GM18499 (cell line): ENCODE measurements around the gene CDC42EP4.

Experiments used
- ATAC-seq: cut with Tn5 transposase; IDR thresholded peaks from one replicate; pipeline ENCODE4 v1.9.1; 2021; ENCODE audit warnings: moderate number of reproducible peaks; ENCODE audit not compliant: insufficient read depth, unreplicated experiment

The CDC42EP4 gene, protein sequence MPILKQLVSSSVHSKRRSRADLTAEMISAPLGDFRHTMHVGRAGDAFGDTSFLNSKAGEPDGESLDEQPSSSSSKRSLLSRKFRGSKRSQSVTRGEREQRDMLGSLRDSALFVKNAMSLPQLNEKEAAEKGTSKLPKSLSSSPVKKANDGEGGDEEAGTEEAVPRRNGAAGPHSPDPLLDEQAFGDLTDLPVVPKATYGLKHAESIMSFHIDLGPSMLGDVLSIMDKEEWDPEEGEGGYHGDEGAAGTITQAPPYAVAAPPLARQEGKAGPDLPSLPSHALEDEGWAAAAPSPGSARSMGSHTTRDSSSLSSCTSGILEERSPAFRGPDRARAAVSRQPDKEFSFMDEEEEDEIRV

DNA sequence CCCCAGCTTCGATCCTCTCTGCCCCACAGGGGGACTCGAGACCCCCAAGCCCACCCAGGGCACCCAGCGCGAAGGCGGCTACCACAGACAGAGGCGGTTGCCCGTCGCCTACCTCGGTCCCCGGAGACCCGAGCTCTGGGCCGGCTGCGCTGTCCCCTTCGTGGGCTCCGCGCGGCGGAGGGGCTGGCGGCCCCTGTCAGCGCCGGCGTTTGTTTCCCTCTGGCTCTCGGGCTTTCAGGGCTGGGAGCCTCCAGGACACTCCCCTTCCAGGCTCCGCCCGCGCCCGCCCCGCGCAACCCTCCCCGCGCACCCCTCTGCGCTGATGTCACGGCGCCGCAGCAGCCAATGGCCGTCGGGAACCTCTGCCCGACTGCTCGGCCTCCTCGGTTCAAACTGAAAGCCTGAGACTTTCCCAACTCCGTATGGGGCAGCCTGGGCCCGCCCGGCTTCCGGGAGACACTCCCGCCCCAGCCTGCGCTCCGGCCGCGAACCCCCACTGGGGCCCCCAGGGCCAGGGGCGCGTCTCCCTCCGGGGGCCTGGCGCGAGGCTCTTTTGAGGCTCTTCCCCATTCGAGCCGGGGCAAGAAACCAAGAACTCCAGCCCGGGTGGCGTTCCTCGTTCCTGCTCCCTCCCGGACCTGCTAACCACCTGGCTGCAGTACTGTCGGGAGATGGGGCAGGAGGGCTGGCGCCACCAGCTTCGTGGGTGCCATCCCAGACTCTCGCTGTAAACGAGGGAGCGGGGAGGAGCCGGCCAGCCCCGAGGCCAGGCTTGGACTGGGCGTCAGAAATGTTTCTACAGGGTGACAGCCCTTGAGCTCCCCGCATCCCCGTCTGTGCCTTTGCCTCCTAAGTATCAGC is at the start of gene CDC42EP4:
Gene CDC42EP4 (minus strand): TSS at position 221 of the 861 bp plus-strand sequence. CDS start 25,501 bp downstream, outside the sequence.
- ATAC-seq, result peak; percentile 78

DNA sequence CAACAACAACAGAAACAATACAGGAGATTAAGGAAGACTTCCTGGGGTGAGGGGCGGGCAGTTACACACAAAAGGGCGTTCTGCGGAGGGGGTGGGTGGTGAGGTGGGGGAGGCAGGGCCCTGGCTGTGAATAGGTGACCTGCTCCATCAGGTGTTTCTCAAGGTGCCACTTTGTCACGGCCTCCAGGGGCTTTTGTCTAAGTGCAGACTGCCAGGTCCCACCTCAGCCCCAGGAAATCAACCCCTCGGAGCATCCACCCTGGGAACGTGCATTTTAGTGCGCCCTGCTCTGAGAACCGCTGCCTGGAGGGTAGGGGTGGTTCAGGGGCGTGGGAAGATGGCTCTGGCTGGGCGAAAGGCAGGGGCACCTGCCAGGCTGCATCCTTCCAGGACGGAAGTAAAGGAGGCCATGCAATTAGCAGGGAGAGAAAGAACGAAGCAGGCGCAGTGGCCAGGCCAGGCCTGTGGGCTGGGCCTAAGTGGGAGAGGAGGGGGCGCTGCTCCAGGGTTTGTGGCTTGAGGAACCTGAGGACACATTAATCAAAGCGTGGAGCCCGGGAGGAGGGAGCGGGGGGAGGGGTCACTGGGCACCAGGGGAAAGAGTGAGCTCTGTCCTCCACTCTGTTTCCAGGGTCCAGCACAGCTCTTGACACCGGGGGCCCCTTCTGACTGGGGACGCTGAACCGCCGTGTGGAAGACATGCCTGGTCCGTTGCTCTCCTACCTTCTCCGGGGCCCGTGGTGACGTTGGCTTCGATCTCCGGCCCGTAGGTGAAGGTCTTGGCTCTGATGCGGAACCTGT is 49.4 kb upstream of the CDC42EP4 start:
- no peak for ATAC-seq

DNA sequence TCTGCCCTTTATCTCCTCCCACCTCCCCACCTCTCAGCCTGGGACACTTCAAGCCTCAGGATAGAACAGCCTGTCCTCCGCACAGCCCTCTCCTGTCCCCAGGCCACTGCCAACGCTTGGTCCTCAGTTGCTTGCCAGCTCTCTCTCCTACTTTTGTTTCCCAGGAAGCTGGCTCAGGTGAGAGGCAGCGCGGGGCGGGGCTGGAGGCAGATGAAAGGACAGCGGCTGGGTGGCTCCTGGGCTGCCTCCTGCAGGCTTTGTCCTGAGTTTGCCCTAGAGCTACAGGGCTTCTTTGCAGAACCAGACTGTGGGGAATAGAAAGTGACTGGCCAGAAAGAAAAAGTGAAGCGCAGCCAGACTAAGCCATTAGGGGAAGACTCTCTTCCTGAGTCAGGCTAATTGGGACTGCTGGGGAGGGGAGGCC is 48.2 kb upstream of the CDC42EP4 start:
- ATAC-seq, result no peak

DNA sequence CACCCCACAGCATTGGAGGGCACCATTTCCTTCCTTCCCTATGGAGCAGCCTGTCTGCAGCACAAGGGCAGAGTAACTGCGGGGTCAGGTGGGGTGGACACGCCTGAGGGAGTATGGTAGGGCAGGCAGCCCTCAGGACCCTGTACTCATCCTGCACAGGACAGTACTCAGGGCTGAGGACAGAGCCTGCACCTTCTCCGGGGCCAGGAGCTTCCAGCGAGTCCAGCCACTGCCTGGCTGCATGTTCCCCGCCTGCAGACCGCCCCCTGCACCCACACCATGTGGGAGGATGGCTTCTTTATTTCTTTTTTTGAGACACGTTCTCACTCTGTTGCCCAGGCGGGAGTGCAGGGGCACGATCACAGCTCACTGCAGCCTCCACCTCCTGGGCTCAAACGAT is 47.6 kb upstream of the CDC42EP4 start:
- ATAC-seq, result no peak

DNA sequence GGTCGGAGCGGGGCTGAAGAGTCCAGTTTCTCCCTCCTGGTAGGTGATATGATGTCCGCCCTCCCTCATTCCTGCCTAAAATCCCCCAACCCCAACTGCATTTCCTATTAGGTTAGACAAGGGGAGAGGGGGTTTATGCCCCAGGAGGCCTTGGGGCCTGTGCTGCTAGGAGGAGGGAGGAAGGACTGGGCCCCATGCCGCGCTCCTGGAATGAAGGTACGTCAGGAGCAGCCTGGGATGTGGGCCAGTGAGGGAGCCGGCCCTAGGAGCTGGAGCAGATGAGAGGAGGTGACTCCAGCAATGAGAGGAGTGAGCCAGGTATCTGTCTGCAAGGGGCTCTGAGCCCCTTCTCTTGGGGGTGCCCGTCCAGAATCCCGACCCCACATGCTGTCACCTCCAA is 46.9 kb upstream of the CDC42EP4 start:
- no peak for ATAC-seq

DNA sequence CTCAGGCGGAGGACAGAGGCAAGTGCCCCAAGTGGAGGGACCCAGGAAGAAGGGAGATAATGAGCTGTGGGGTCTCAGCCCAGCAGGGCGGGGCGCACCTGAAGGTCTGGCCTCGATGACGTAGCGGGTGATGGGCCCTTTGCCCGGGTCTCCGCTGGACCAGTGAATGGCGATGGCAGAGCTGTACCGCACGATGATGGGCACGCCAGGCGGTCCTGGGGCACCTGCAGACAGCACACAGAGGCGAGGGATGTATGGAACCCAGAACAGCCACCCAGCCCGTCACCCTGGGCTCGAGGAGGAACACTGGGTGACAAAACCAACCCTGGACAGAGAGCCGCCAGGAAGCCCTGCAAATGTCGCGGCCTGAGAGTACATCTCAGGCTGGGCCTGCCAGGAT is 46.2 kb upstream of the CDC42EP4 start:
- no peak for ATAC-seq

DNA sequence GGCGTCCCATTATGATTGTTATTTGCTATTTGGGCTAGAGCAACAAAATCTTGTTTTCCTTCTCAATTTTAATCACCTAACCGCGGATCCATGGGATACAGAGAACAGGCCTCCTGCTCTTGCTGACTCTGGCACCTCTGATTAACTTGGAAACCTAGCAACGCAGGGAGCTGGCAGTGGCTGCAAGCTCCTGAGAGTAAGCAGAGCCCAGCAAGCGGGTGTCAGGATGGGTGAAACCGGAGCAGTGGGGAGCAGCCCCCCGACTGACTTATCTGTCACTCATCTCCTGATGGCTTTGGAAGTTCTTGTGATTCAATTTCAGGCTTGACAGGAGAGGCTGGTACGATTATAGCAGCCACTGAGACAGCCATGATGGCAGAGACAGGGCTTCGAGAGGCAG is 45.5 kb upstream of the CDC42EP4 start:
- no peak for ATAC-seq

DNA sequence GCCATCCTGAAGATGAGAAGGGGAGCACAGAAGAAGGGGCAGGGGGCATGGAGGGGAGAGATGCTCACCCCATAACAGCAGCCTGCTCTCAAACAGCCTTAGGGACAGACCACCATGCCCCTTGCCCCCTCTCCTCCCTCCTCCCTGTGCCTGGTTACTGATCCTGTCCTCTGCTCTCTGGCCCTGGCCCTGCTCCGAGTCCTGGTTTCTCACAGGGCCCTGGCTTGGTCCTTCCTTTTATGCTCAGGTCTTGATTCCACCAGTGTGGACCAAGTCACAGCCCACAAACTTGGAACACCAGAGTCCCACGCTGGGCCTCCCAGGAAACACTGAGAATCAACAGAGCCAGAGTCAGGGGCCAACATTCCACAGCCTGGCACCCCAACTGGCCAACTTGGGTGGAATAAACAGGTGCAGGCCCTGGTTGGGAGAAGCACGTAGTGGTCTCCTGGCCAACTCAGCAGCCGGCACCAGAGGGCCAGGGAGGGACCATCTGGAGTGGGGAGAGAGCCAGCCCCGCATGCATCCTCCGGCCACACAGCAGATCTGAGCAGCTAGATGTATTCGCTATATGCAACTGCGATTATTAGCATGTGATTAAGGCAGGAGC is 44.9 kb upstream of the CDC42EP4 start:
- no peak for ATAC-seq

DNA sequence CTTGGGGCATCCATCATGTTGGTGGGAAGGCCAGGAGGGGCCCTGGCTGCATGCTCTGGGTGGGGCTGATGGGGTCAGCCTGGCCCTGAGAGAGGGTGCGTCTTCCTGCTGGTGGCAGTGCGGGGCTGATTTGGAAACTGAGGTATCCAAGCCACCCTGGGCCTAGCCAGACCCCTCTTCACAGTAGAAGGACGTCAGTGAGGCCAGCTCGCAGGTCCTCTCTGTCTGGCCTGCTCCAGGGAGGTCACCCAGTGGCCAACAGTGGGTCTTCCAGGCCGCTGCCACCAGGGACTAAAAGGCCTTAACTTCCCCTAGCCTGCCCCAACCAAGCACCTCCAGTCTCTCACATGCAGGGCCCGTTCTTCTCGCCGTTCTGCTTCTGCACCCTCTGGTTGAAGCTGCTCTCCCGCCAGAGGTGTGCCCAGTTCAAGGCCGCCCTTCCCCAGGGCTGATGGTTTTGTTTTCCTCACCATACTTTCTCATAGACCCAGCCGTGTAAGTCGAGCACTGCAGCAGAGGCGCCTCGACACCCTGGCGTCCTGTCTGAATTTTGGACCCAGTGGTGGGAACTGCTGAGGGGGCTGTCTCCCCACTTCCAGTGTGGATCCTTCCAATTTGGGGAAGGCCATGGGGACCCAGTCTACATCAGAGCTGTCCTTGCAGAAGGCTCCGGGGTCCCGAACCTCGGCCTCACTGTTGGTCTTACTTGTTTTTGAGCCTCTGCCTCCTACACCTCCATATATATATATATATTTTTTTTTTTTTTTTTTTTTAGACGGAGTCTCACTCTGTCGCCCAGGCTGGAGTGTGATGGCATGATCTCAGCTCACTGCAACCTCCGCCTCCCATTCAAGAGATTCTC is 42.9 kb upstream of the CDC42EP4 start:
- no peak for ATAC-seq

DNA sequence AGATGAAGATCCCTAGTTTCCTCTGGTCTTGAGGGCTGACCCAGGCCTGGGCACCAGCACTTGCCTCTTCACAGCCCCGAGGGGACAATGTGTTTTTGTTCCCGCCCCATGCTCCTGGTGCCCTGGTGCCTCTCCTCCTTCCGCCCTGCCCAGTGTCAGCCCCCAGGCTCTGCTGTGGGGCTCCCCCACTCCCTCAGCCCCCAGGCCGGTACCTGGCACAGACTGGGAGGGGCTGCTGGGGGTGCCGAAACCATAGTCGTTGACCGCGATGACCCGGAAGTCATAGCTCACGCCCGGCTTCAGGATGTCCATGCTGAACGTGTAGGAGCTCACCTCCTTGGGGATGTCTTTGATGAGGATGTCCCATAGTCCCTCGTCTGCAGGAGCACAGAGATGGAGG is 40.5 kb upstream of the CDC42EP4 start:
- ATAC-seq, result no peak

DNA sequence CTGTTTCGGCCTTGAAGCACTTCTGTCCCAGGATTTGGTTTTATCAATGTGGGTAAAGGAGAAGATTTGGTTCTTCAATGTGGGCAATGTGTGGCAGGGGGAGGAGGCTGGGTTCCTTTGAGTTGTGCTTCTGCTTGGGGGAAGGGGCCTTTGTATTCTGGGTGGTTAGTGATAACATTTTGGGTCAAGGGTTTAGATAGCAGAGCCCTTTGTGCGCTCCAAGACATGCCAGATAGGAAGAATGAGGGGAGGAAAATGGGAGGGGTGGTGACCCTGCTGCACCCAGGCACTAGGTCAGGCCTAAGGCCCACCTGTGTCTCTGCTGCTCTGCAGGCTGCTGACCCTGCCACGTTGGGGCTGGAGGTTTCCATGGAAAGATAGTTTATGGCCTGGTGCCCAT is 40.0 kb upstream of the CDC42EP4 start:
- no peak for ATAC-seq

DNA sequence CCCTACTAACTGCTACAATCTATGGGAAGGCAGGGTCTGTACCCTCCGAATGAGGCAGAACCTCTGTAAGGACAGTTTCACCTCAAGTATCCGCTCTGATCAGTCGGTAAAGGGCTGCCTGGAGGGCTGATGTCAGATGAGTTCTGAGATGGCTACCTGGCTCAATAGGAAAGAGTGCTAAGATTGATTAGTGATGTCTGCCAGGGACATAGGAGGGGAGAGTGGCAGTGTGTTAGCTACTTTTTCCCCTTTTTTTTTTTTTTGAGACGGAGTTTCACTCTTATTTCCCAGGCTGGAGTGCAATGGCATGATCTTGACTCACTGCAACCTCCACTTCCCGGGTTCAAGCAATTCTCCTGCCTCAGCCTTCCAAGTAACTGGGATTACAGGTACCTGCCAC is 39.1 kb upstream of the CDC42EP4 start:
- no peak for ATAC-seq

DNA sequence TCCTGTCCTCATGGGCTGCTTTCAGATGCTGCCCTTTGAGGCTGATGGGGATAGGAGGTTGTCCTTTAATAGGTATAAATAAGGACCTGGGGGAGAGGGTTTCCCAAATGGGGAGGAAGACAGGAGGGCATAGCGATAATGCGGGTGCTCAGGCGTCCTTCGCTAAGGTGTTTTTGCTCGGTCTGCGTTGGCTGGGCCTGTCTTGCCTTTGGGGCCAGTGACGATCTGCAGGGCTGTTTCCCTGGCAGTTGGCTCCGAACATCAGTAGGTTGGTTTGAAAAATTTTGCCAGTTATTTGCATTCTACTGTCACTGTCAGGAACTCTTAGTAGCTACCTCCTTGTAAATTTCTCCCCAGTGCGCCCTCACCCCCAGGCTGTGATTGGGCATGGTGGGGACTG is 37.8 kb upstream of the CDC42EP4 start:
- no peak for ATAC-seq

DNA sequence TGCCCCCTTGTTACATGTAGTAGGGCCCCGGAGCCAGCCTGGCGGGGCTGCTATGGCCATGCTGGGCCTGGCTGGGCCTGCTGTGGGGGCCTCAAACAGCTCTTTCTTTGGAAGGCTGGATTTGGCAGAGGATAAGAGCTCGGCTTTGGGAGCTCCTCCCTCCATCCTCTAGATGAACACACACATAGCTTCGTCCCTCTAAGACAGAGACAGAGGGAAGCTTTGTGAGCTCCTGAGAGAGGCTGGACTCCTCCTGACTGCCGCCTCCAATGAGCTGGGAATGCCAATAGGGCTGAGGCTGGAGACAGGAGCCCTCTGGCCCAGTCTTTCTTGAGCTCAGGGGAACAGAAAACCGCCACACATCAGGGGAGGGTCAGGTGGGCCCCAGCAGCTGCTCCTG is 37.3 kb upstream of the CDC42EP4 start:
- ATAC-seq, result no peak

DNA sequence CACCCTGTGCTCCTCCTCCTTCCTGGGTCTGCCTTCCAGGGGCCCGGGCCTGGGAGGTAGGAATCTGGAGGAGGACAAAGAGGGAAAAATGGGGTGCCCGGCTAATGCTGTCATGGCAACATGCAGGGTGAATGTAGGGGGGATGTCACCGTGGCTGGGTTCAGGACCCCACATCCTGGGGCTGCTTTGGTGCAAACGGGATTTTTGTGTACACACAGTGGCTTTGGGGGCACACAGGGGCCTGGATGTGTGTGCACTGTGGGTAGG is 37.0 kb upstream of the CDC42EP4 start:
- no peak for ATAC-seq

DNA sequence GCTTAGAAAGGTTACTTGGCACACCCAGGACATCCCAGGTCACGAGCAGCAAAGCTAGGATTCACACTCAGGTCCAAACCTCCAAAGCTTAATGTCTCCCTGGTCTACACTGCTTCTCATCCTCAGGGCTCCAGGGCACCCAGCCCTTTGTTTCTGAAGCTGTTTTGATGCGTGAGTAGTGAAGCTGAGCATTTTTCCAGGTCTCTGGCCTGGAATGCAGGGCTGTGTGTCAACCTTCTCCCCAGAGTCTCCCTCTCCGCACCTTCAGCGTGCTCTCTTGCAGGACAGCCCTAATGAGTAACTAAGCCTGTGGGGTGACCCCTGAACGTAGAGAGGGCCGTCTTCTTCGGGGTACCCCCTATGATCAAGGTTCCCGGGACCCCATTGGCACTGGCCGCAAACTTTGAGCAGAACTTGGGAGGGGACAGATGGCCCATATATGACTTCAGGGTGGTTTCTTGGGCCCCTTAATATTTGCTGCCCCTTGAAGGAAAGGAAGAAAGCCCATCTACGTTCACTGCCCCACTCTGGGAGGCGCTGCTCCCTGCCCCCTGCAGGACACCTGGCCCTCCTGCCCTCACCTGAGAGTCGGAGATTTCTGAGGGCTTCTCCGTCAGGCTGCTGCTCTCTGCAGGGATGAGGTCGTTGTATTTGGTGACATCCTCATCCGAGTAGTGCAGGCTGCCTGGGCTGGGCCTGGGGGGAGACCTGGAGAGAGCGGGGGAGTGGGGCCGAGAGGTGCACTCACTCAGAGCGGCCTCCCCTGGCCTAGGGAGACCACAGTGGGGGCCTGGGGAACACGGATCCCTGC is 36.4 kb upstream of the CDC42EP4 start:
- no peak for ATAC-seq

DNA sequence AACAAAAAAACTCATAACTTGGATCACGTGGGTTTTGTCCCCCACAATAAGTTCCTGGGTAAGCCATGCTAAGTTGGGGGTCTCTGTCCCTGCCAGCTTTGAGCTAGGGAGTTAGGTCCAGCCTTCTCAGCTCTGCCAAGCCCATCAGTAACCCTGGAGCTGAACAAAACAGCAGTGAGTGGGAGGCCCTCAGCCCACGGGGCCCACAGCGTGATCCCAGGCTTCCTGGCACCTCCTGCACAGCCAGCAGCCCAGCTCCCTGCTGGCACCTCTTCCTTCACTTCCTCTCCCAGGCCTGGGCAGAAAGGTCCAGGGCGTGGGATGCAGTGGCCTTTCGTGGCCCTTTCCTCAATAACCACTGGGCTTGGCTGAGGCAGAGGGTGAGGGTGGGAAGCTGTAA is 35.5 kb upstream of the CDC42EP4 start:
- no peak for ATAC-seq

DNA sequence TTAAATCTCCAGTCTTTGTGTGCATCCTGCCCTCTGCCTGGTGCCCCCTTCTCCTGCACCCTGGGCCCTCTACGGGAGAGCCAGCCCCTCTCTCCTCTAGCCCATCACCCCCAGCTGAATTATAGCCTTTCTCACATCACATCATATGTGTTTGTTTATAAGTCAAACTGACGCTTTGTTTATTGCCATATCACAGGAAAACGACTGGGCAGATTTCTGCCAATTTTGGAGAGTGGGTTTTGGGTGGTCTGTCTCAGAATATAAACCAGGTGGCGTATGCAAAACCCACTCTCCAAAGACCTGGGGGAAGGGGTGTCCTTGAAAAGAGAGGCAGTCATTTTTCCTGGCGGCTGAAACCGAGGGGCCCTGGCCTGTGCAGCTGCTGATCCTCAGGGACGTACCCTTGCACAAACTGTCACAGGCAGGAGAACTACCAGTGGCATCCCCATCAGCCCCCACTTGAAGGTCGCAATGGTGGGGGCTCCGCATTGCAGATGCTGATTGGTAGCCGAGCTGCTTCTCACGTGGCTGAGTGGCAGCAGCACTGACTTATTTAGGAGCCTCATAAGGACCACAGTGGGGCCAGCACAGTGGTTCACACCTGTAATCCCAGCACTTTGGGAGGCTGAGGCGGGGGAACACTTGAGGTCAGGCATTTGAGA is 34.8 kb upstream of the CDC42EP4 start:
- ATAC-seq, result no peak
